D721Med (cell line): Measurements from ENCODE around the gene HOXB3.
"Not testable (repeated sequence)": the region's sequence is repeated elsewhere in the genome, so short reads cannot be mapped to it uniquely, and the experiment has no call there.

Source experiments
- DNase-seq: peaks from one replicate; pipeline ENCODE4 v3.0.0; 2011; ENCODE audit warnings: low spot score; ENCODE audit not compliant: insufficient read length
- FAIRE-seq: peaks from 2 replicates; lab custom pipeline; 2011; peaks lifted over from hg19 to GRCh38; lab: Jason Lieb, UNC
- CTCF ChIP-seq: IDR thresholded peaks from 2 replicates; pipeline ENCODE4 v1.5.1; 2012; ENCODE audit warnings: mild to moderate bottlenecking, control low read depth; ENCODE audit not compliant: insufficient read depth; ENCODE audit errors: missing control alignments

Gene HOXB3

GRCh38 chr17:48541036-48541576, 48.9 kb downstream of the HOXB3 start:
- TF ChIP-seq CTCF, result no peak
- DNase-seq (no peak), FAIRE-seq (no peak)

- DNase-seq, result no peak
- no peak for FAIRE-seq
- TF ChIP-seq CTCF, result no peak
These were observed 49.8 kb downstream of the HOXB3 start for GRCh38 chr17:48540213-48540612.

GRCh38 chr17:48539177-48539576, 50.9 kb downstream of the HOXB3 start:
- FAIRE-seq (no peak), DNase-seq (no peak)
- TF ChIP-seq CTCF, result no peak

GRCh38 chr17:48537316-48537715, 52.7 kb downstream of the HOXB3 start:
- DNase-seq, result no peak
- no peak for FAIRE-seq
- no peak for TF ChIP-seq CTCF

- not testable (repeated sequence) for DNase-seq, FAIRE-seq
These were observed 54.1 kb downstream of the HOXB3 start for GRCh38 chr17:48535793-48536559.

- no peak for TF ChIP-seq CTCF
- FAIRE-seq (no peak), DNase-seq (no peak)
These were observed 57.8 kb downstream of the HOXB3 start for GRCh38 chr17:48532261-48532660.

GRCh38 chr17:48530887-48531272, 59.2 kb downstream of the HOXB3 start, which contains the start of gene HOXB1:
Gene HOXB1, minus strand, starts transcription at chr17:48531011. Its CDS starts 107 bp downstream, at chr17:48530904.
- FAIRE-seq (no peak), DNase-seq (no peak)
- no peak for TF ChIP-seq CTCF
